IMR-90 (cell line): Measurements from ENCODE around the gene STK32A.

Experiments used
- BHLHE40 ChIP-seq: fragments of 150-350 bp; IDR thresholded peaks from 2 replicates; pipeline ENCODE4 v1.6.1; 2016; ENCODE audit warnings: mild to moderate bottlenecking, low read depth, low read length
- CEBPB ChIP-seq: IDR thresholded peaks from 2 replicates; pipeline ENCODE4 v1.6.1; 2012; ENCODE audit warnings: low read depth, low read length, improper control_type of control experiment
- CTCF ChIP-seq: conservative IDR thresholded peaks from 2 replicates; pipeline ENCODE4 v1.5.1; 2012; ENCODE audit warnings: mild to moderate bottlenecking, low read depth, low read length, improper control_type of control experiment

- no peak for TF ChIP-seq CTCF
- no peak for TF ChIP-seq BHLHE40
- TF ChIP-seq CEBPB: no peak
These were observed 177.7 kb downstream of the STK32A start for GRCh38 chr5:147412561-147412960.
